ENCODE measurements around the gene POU5F2. TPM values are rescaled to one million over a fixed set of nuclear protein-coding genes. Genes with fewer than 3 reads are reported as not detected.

Gene POU5F2
- total RNA-seq, 2 donors from 2014 or later: 1.7 to 3.2 TPM

DNA sequence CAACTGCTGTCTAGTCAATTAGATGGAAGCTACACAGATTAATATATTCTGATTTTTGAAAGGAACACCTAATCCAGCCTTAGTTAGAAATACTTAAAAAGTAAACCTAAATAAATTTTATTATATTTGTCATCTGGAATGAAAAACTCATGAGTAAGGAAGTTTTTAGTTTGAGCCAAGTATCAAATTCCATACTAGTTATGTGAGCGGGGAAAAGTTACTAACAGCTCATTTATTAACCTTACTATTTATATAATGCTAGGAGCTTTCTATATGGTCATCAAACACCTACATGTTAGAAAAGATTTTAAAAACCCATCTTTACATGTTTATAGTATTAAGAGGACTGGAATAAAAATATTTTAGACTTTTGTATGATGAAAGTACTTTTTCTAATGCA lies 41.6 kb upstream of the POU5F2 start:
- 74% methylated on average over 1 of the region's 1 CpG for WGBS
- intact Hi-C loops (cut with DNase I): no loop called here
- no peak for TF ChIP-seq POLR2A (IDR thresholded peaks at IDR 0.05)
- TF ChIP-seq POLR2AphosphoS5 (IDR thresholded peaks at IDR 0.05): no peak
- TF ChIP-seq, protein P1, sequence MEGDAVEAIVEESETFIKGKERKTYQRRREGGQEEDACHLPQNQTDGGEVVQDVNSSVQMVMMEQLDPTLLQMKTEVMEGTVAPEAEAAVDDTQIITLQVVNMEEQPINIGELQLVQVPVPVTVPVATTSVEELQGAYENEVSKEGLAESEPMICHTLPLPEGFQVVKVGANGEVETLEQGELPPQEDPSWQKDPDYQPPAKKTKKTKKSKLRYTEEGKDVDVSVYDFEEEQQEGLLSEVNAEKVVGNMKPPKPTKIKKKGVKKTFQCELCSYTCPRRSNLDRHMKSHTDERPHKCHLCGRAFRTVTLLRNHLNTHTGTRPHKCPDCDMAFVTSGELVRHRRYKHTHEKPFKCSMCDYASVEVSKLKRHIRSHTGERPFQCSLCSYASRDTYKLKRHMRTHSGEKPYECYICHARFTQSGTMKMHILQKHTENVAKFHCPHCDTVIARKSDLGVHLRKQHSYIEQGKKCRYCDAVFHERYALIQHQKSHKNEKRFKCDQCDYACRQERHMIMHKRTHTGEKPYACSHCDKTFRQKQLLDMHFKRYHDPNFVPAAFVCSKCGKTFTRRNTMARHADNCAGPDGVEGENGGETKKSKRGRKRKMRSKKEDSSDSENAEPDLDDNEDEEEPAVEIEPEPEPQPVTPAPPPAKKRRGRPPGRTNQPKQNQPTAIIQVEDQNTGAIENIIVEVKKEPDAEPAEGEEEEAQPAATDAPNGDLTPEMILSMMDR (IDR thresholded peaks at IDR 0.05): no peak

DNA sequence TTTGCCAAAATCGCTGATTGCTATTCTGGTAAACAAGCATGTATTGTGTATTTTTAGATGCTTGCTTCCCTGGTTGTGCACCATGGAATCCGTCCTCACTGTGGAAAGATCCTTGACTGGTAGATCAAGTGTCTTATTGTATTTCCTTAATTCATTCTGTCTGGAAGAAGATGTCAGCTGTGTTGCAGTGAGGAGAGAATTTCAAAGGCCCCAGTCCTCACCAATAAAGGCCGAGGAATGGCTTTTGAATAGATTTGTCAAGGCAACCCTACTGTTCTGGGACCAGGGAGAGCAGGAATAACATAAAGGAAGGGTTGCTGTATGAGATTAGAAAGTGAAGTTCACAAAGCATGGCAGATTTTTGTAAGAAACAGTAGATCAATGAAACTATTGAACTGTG lies 36.2 kb upstream of the POU5F2 start:
- Histone ChIP-seq H3K4me3 (no peak overlapping the region), H3K4me1 (replicated peaks) (no peaks in the 10 kb centered on the region), H3K9me3 (no peaks in the 10 kb centered on the region), H3K27ac (no peak overlapping the region), H3K27me3 (replicated peaks; ENCODE audit: insufficient read depth) (no peaks in the 10 kb centered on the region), H3K36me3 (no peaks in the 10 kb centered on the region)
- intact Hi-C loops (cut with DNase I): no loop called here
- WGBS: 83% methylated on average over 3 of the region's 3 CpGs
- no peak for TF ChIP-seq POLR2AphosphoS5 (IDR thresholded peaks at IDR 0.05)
- TF ChIP-seq, protein P1 (IDR thresholded peaks at IDR 0.05): no peak
- TF ChIP-seq POLR2A (IDR thresholded peaks at IDR 0.05): no peak
- no peak for DNase-seq (ENCODE audit: low spot score)

More for the DNA sequence above, 41.6 kb upstream of the POU5F2 start:
- Histone ChIP-seq H3K27ac (no peak overlapping the region), H3K27me3 (replicated peaks; ENCODE audit: insufficient read depth) (no peaks in the 10 kb centered on the region), H3K36me3 (no peaks in the 10 kb centered on the region), H3K4me1 (replicated peaks) (no peaks in the 10 kb centered on the region), H3K4me3 (no peak overlapping the region), H3K9me3 (no peaks in the 10 kb centered on the region)
- no peak for DNase-seq (ENCODE audit: low spot score)

DNA sequence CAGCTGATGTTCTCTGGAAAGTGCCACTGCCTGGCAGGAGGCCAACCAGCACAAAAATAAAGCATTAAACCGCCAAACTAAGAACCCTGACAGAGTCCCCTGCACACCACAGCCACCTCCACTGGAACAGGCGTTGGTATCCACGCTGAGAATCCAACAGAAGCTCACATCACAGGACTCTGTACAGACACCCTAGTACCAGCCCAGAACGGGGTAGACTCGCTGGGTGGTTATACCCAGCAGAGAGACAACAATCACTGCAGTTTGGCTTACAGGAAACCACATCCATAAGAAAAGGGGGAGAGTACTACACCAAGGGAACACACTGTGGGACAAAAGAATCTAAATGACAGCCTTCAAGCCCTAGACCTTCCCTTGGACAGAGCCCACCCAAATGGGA lies 15.0 kb upstream of the POU5F2 start:
- intact Hi-C loops (cut with DNase I): no loop called here
- WGBS: 91% methylated on average over 5 of the region's 5 CpGs

DNA sequence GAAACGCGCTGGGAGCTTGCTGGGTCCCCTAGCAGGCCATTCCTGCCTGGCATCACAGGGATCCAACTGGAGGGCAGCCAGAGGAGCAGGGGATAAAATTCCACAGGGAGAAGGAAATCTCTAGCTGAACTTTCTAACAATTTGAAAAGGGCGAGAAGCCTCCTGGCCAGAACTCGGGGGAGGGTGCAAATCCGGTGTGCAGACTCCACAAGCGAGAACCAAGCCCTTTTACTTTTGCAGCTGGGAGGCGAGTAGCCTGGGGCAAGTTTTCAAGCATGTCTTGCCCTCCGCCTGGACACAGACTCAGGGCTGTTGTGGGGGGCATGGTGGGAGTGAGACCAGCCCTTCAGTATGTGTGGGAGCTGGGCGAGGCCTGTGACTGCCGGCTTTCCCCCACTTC lies 14.3 kb upstream of the POU5F2 start:
- no peaks in the 10 kb centered on the region for H3K27me3 ChIP-seq (replicated peaks; ENCODE audit: insufficient read depth)
- DNase-seq (ENCODE audit: low spot score): no peak
- H3K9me3 ChIP-seq: peaks cover 3% of the 10 kb centered on the region
- no peaks in the 10 kb centered on the region for H3K36me3 ChIP-seq
- intact Hi-C loops (cut with DNase I): no loop called here
- WGBS: 76% methylated on average over 10 of the region's 10 CpGs
- H3K4me1 ChIP-seq (replicated peaks): no peaks in the 10 kb centered on the region
- TF ChIP-seq, protein P1 (IDR thresholded peaks at IDR 0.05): no peak
- TF ChIP-seq POLR2AphosphoS5 (IDR thresholded peaks at IDR 0.05) (no peak), POLR2A (IDR thresholded peaks at IDR 0.05) (no peak)
- no peak overlapping the region for H3K27ac ChIP-seq
- no peak overlapping the region for H3K4me3 ChIP-seq

More for the DNA sequence above, 15.0 kb upstream of the POU5F2 start:
- H3K4me1 ChIP-seq (replicated peaks): no peaks in the 10 kb centered on the region
- no peak for TF ChIP-seq POLR2A (IDR thresholded peaks at IDR 0.05)
- TF ChIP-seq, protein P1 (IDR thresholded peaks at IDR 0.05): no peak
- TF ChIP-seq POLR2AphosphoS5 (IDR thresholded peaks at IDR 0.05): no peak
- no peaks in the 10 kb centered on the region for H3K27me3 ChIP-seq (replicated peaks; ENCODE audit: insufficient read depth)
- H3K27ac ChIP-seq: no peak overlapping the region
- no peak for DNase-seq (ENCODE audit: low spot score)
- peaks cover 3% of the 10 kb centered on the region for H3K9me3 ChIP-seq
- H3K36me3 ChIP-seq: no peaks in the 10 kb centered on the region
- H3K4me3 ChIP-seq: no peak overlapping the region

DNA sequence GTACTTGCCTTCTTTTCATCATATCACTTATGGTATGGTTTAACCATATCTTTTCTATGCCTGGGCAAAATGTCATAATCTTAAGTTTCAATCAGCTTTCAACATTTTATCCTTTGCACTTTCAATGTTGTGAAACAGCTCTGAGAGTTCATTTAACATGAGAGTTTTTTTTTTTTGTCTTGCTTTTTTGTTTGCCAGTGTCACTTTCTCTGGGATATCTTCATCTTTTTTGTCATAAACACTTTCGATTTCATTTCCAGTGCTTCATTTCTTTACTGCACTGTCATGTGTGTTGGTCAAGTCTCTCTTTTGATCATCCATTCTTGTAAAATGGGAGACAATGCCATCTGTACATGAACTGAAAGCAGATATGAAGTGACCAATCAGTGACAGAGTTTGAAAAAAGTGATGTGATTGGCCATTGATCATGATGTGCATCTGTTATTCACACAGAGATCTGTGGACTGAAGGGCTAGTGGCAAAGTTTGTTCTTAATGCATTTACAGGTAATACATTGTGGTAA lies 7.5 kb upstream of the POU5F2 start:
- Histone ChIP-seq H3K9me3 (no peaks in the 10 kb centered on the region), H3K4me1 (replicated peaks) (no peaks in the 10 kb centered on the region), H3K27me3 (replicated peaks; ENCODE audit: insufficient read depth) (no peaks in the 10 kb centered on the region), H3K4me3 (no peak overlapping the region), H3K36me3 (no peaks in the 10 kb centered on the region), H3K27ac (no peak overlapping the region)
- intact Hi-C loops (cut with DNase I): no loop called here
- no peak for DNase-seq (ENCODE audit: low spot score)
- WGBS: 97% methylated on average over 1 of the region's 1 CpG
- TF ChIP-seq POLR2AphosphoS5 (IDR thresholded peaks at IDR 0.05): no peak
- no peak for TF ChIP-seq POLR2A (IDR thresholded peaks at IDR 0.05)
- TF ChIP-seq, protein P1 (IDR thresholded peaks at IDR 0.05): no peak
